ENCODE results near the gene CFB.

GRCh38 chr6:31972709-31973350 lies 26.9 kb downstream of the CFB start:
- TF ChIP-seq NFIC (IDR thresholded peaks at IDR 0.05; ENCODE audit: borderline replicate concordance): no peak
- no peak for TF ChIP-seq CTCF (IDR thresholded peaks at IDR 0.05)
- no peak for TF ChIP-seq TAF1 (IDR thresholded peaks at IDR 0.05; ENCODE audit: borderline replicate concordance, low read depth, low read length)
- no peak for TF ChIP-seq YY1 (IDR thresholded peaks at IDR 0.05; ENCODE audit: low read depth)
- no peak for TF ChIP-seq EZH2phosphoT487 (IDR thresholded peaks at IDR 0.05; ENCODE audit: borderline replicate concordance, low read depth)
- TF ChIP-seq MXI1 (IDR thresholded peaks at IDR 0.05; ENCODE audit: low read depth, low read length): no peak; the same call in 1 of the 2 replicates
- TF ChIP-seq POLR2AphosphoS5 (IDR thresholded peaks at IDR 0.05; ENCODE audit: low read depth, low read length): no peak
- TF ChIP-seq TCF12 (IDR thresholded peaks at IDR 0.05): no peak
- TF ChIP-seq SMC3 (IDR thresholded peaks at IDR 0.05; ENCODE audit: low read depth, low read length): no peak
- TF ChIP-seq GABPA (IDR thresholded peaks at IDR 0.05; ENCODE audit: low read depth): no peak
